Tibial nerve (tissue), 3 donors: ENCODE measurements around the gene IQCF6.

Experiments used
- POLR2A ChIP-seq, 2 donors: fragments of 450-650 bp; IDR thresholded peaks; one replicate each; pipeline ENCODE4 v1.6.1; 2017; ENCODE audit warnings: antibody characterized with exemption in 2 of 2, mild to moderate bottlenecking in 2 of 2, moderate library complexity in 2 of 2
- TF ChIP-seq, protein P1 (sequence below), 5 experiments: fragments of 200-600 bp in 3 of 5; fragments of 450-650 bp in 2 of 5; sonication (generic) in 3 of 5; IDR thresholded peaks; one replicate each; pipeline ENCODE4 v1.5.1; 2016 to 2019; ENCODE audit warnings: antibody characterized with exemption in 5 of 5, mild to moderate bottlenecking in 3 of 5, moderate library complexity in 2 of 5

DNA sequence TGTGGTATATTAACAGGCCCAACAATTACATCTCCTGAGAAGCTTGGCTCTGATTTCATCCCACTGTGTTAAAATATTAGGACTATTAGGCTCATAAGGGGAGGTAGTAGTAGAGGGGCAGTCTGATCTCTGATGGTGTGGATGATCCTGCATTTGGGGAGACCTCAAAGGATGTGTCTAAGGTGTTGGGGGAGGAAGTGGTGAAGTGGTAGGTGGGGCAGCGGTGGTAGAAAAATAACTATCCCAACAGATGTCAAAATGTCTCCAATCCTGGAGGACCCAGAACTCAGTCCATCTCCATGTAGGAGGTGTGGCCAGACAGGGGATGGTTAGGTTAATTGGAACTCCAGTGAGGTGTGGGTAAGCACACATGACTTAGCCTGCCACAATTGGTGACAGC lies 10.4 kb upstream of the IQCF6 start:
- TF ChIP-seq, protein P1, sequence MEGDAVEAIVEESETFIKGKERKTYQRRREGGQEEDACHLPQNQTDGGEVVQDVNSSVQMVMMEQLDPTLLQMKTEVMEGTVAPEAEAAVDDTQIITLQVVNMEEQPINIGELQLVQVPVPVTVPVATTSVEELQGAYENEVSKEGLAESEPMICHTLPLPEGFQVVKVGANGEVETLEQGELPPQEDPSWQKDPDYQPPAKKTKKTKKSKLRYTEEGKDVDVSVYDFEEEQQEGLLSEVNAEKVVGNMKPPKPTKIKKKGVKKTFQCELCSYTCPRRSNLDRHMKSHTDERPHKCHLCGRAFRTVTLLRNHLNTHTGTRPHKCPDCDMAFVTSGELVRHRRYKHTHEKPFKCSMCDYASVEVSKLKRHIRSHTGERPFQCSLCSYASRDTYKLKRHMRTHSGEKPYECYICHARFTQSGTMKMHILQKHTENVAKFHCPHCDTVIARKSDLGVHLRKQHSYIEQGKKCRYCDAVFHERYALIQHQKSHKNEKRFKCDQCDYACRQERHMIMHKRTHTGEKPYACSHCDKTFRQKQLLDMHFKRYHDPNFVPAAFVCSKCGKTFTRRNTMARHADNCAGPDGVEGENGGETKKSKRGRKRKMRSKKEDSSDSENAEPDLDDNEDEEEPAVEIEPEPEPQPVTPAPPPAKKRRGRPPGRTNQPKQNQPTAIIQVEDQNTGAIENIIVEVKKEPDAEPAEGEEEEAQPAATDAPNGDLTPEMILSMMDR (IDR thresholded peaks at IDR 0.05), result no peak
- no peak for TF ChIP-seq POLR2A (IDR thresholded peaks at IDR 0.05)
